ENCODE data around the gene KLHDC2.

- TF ChIP-seq, protein P1, sequence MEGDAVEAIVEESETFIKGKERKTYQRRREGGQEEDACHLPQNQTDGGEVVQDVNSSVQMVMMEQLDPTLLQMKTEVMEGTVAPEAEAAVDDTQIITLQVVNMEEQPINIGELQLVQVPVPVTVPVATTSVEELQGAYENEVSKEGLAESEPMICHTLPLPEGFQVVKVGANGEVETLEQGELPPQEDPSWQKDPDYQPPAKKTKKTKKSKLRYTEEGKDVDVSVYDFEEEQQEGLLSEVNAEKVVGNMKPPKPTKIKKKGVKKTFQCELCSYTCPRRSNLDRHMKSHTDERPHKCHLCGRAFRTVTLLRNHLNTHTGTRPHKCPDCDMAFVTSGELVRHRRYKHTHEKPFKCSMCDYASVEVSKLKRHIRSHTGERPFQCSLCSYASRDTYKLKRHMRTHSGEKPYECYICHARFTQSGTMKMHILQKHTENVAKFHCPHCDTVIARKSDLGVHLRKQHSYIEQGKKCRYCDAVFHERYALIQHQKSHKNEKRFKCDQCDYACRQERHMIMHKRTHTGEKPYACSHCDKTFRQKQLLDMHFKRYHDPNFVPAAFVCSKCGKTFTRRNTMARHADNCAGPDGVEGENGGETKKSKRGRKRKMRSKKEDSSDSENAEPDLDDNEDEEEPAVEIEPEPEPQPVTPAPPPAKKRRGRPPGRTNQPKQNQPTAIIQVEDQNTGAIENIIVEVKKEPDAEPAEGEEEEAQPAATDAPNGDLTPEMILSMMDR (IDR thresholded peaks at IDR 0.05) = no peak
- no peak for TF ChIP-seq POLR2A (IDR thresholded peaks at IDR 0.05)
Measured at GRCh38 chr14:49732896-49733295, 35.1 kb upstream of the KLHDC2 start.

All from testis (tissue), 2 donors.